ENCODE measurements around the gene NAT16. TPM values are rescaled to one million over a fixed set of nuclear protein-coding genes. Genes with fewer than 3 reads are reported as not detected.
A peak's percentile ranks its signal among the peaks of the same experiment; 100 is the strongest.

NAT16 gene
- total and polyA plus RNA-seq, 2 of the 13 experiments (the other 11 are each of a cell fraction or from before 2014, with no cell fraction given) = 0.04 TPM; not detected in 1

GRCh38 chr7:101163279-101164070 lies 16.6 kb downstream of the NAT16 start (continued):
- TF ChIP-seq ZNF263 (CRISPR knock-in tag; IDR thresholded peaks at IDR 0.05) (peak; percentile 65), SMARCE1 (IDR thresholded peaks at IDR 0.05; ENCODE audit: borderline replicate concordance) (no peak), PHF21A (CRISPR knock-in tag; IDR thresholded peaks at IDR 0.05) (no peak), AFF4 (CRISPR knock-in tag; IDR thresholded peaks at IDR 0.05) (no peak), PCBP1 (IDR thresholded peaks at IDR 0.05; ENCODE audit: borderline replicate concordance, low read depth, low read length) (0 out of 2 replicates have a peak, but pooled peaks have one; percentile 47), HNRNPLL (IDR thresholded peaks at IDR 0.05; ENCODE audit: low read depth, low read length, poor library complexity, severe bottlenecking) (peak; percentile 41), ZNF121 (CRISPR knock-in tag; IDR thresholded peaks at IDR 0.05) (no peak), ZC3H4 (CRISPR knock-in tag; IDR thresholded peaks at IDR 0.05; ENCODE audit: borderline replicate concordance) (no peak), GMEB1 (CRISPR knock-in tag; IDR thresholded peaks at IDR 0.05; ENCODE audit: borderline replicate concordance) (no peak), MEF2D (CRISPR knock-in tag; IDR thresholded peaks at IDR 0.05) (no peak), KLF9 (CRISPR knock-in tag; IDR thresholded peaks at IDR 0.05; ENCODE audit: low read depth) (no peak), ZNF615 (CRISPR knock-in tag; IDR thresholded peaks at IDR 0.05; ENCODE audit: borderline replicate concordance) (no peak), PREB (CRISPR knock-in tag; IDR thresholded peaks at IDR 0.05) (no peak), ZNF547 (CRISPR knock-in tag; IDR thresholded peaks at IDR 0.05) (no peak), SRY (CRISPR knock-in tag; IDR thresholded peaks at IDR 0.05) (no peak), TFDP2 (CRISPR knock-in tag; IDR thresholded peaks at IDR 0.05) (no peak), KDM2A (CRISPR knock-in tag; IDR thresholded peaks at IDR 0.05; ENCODE audit: borderline replicate concordance, low read depth) (peak; percentile 38; the same call in 1 of the 2 replicates), LCORL (IDR thresholded peaks at IDR 0.05) (no peak), LCORL (CRISPR knock-in tag; IDR thresholded peaks at IDR 0.05) (no peak), ZNF891 (CRISPR knock-in tag; IDR thresholded peaks at IDR 0.05) (no peak), ZNF773 (CRISPR knock-in tag; IDR thresholded peaks at IDR 0.05; ENCODE audit: borderline replicate concordance) (no peak), ZNF670 (CRISPR knock-in tag; IDR thresholded peaks at IDR 0.05; ENCODE audit: borderline replicate concordance) (no peak), ZNF484 (CRISPR knock-in tag; IDR thresholded peaks at IDR 0.05; ENCODE audit: borderline replicate concordance, low read depth) (no peak), RFX3 (CRISPR knock-in tag; IDR thresholded peaks at IDR 0.05) (no peak)
